CD4-positive, alpha-beta T cell treated with Interferon alpha-2 for 1 hour (primary cell): ENCODE results near the gene HAVCR1.
A peak's percentile ranks its signal among the peaks of the same experiment; 100 is the strongest.
"Not testable (repeated sequence)": the region's sequence is repeated elsewhere in the genome, so short reads cannot be mapped to it uniquely, and the experiment has no call there.

Experiments used
- DNase-seq, 2 donors: peaks; one replicate each; pipeline ENCODE4 v3.0.0-alpha.2; 2020 to 2022

The HAVCR1 gene

GRCh38 chr5:157059093-157059539 lies at the start of gene HAVCR1:
HAVCR1 (minus strand) TSS chr5:157059116; CDS start chr5:157057943, 1,173 bp downstream.
- DNase-seq, result no peak

GRCh38 chr5:157107508-157107907 lies 48.6 kb upstream of the HAVCR1 start:
- no peak for DNase-seq

GRCh38 chr5:157106630-157107461 lies 47.9 kb upstream of the HAVCR1 start:
- DNase-seq, result peak; percentile 29 to 65

GRCh38 chr5:157100140-157100679 lies 41.3 kb upstream of the HAVCR1 start:
- peak in 1 of 2 donors; percentile 34 for DNase-seq

- DNase-seq, result no peak
These were observed 29.6 kb upstream of the HAVCR1 start for GRCh38 chr5:157088342-157088990.

- DNase-seq, result no peak
These were observed 27.9 kb upstream of the HAVCR1 start for GRCh38 chr5:157086751-157087359.

- DNase-seq, result no peak
These were observed 27.0 kb upstream of the HAVCR1 start for GRCh38 chr5:157085930-157086329.

GRCh38 chr5:157080286-157080685 lies 21.4 kb upstream of the HAVCR1 start:
- no peak for DNase-seq

GRCh38 chr5:157076558-157076957 lies 17.6 kb upstream of the HAVCR1 start:
- no peak for DNase-seq

- no peak for DNase-seq
These were observed 13.6 kb upstream of the HAVCR1 start for GRCh38 chr5:157072508-157072907.

GRCh38 chr5:157069949-157070348 lies 11.0 kb upstream of the HAVCR1 start:
- DNase-seq, result no peak

- no peak for DNase-seq
These were observed 9.9 kb upstream of the HAVCR1 start for GRCh38 chr5:157068785-157069184.

GRCh38 chr5:157068339-157068738 lies 9.4 kb upstream of the HAVCR1 start:
- DNase-seq, result no peak

GRCh38 chr5:157067005-157067404 lies 8.1 kb upstream of the HAVCR1 start:
- no peak for DNase-seq

GRCh38 chr5:157066080-157066479 lies 7.2 kb upstream of the HAVCR1 start:
- DNase-seq, result no peak

- DNase-seq, result no peak
These were observed 5.0 kb upstream of the HAVCR1 start for GRCh38 chr5:157063776-157064430.

- no peak for DNase-seq
These were observed 975 bp upstream of the HAVCR1 start for GRCh38 chr5:157059891-157060290.

GRCh38 chr5:157057459-157058370 lies 1.2 kb downstream of the HAVCR1 start:
- no peak for DNase-seq

- DNase-seq, result not testable (repeated sequence)
These were observed 2.1 kb downstream of the HAVCR1 start for GRCh38 chr5:157056848-157057247.

GRCh38 chr5:157051604-157052245 lies 7.2 kb downstream of the HAVCR1 start:
- no peak for DNase-seq

GRCh38 chr5:157050050-157050449 lies 8.9 kb downstream of the HAVCR1 start:
- DNase-seq, result peak in 1 of 2 donors; percentile 11
